GM19025 (cell line): Measurements from ENCODE around the gene NINL.
"Not testable (repeated sequence)": the region's sequence is repeated elsewhere in the genome, so short reads cannot be mapped to it uniquely, and the experiment has no call there.

Experiments
- ATAC-seq: cut with Tn5 transposase; IDR thresholded peaks from one replicate; pipeline ENCODE4 v1.9.1; 2021; ENCODE audit warnings: mild to moderate bottlenecking, low read depth, moderate library complexity; ENCODE audit not compliant: unreplicated experiment

The NINL gene

GRCh38 chr20:25584905-25585704 lies at the start of gene NINL:
Gene NINL, minus strand, starts transcription at chr20:25585531. Its CDS starts 58,944 bp downstream, at chr20:25526587.
- no peak for ATAC-seq

- no peak for ATAC-seq
These were observed 47.8 kb upstream of the NINL start for GRCh38 chr20:25632940-25633790.

GRCh38 chr20:25630615-25631014 lies 45.3 kb upstream of the NINL start:
- not testable (repeated sequence) for ATAC-seq

GRCh38 chr20:25629816-25630499 lies 44.6 kb upstream of the NINL start:
- ATAC-seq, result no peak

GRCh38 chr20:25626779-25627178 lies 41.4 kb upstream of the NINL start:
- ATAC-seq, result no peak

GRCh38 chr20:25624500-25624939 lies 39.2 kb upstream of the NINL start:
- no peak for ATAC-seq

- ATAC-seq, result peak; percentile 78
These were observed 38.6 kb upstream of the NINL start, which contains the start of gene NANP for GRCh38 chr20:25623736-25624499. Gene NANP, minus strand, starts transcription at chr20:25624014. Its CDS starts 66 bp downstream, at chr20:25623948.

GRCh38 chr20:25623225-25623735 lies 37.9 kb upstream of the NINL start:
- ATAC-seq, result peak; percentile 1

- ATAC-seq, result no peak
These were observed 37.3 kb upstream of the NINL start for GRCh38 chr20:25622450-25623224.

- ATAC-seq, result no peak
These were observed 36.7 kb upstream of the NINL start for GRCh38 chr20:25622049-25622448.

GRCh38 chr20:25619514-25619913 lies 34.2 kb upstream of the NINL start:
- no peak for ATAC-seq

GRCh38 chr20:25608774-25609173 lies 23.4 kb upstream of the NINL start:
- no peak for ATAC-seq

GRCh38 chr20:25606094-25606695 lies 20.9 kb upstream of the NINL start:
- ATAC-seq, result no peak

- no peak for ATAC-seq
These were observed 19.8 kb upstream of the NINL start for GRCh38 chr20:25605148-25605547.

- ATAC-seq, result no peak
These were observed 19.3 kb upstream of the NINL start for GRCh38 chr20:25604611-25605010.

- not testable (repeated sequence) for ATAC-seq
These were observed 17.6 kb upstream of the NINL start for GRCh38 chr20:25602914-25603309.

GRCh38 chr20:25602191-25602913 lies 17.0 kb upstream of the NINL start:
- not testable (repeated sequence) for ATAC-seq

GRCh38 chr20:25601659-25602058 lies 16.3 kb upstream of the NINL start:
- no peak for ATAC-seq
